B cell (primary cell): ENCODE measurements around the gene MGAT5. TPM values are rescaled to one million over a fixed set of nuclear protein-coding genes. Genes with fewer than 3 reads are reported as not detected.

Experiments used
- ATAC-seq: fragments of 200-7000 bp; cut with Tn5 transposase; one replicate; pipeline ENCODE4 v1.10.0; 2021; ENCODE audit warnings: low read depth, mild to moderate bottlenecking, moderate number of reproducible peaks, moderate library complexity
- CTCF ChIA-PET: fragments of 350-600 bp; sonication (Branson Sonifier 250); formaldehyde crosslinking; loops from one replicate; lab custom pipeline; 2021; ENCODE audit warnings: antibody characterized with exemption, inconsistent platforms; lab: Charles Lee
- POLR2A ChIA-PET: fragments of 350-600 bp; sonication (Branson Sonifier 250); formaldehyde crosslinking; loops from one replicate; lab custom pipeline; 2021; ENCODE audit warnings: antibody characterized with exemption; lab: Charles Lee
- DNase-seq: peaks from one replicate; pipeline ENCODE4 v3.0.0; 2013
- H2AFZ ChIP-seq: 2 replicates; pipeline ENCODE4 v1.6.1; 2012; ENCODE audit warnings: mild to moderate bottlenecking, low read depth, low read length; ENCODE audit not compliant: insufficient read depth, poor library complexity, severe bottlenecking
- H3K27ac ChIP-seq, 2 donors: 1 replicate in 1 of 2; 2 replicates in 1 of 2; pipeline ENCODE4 v1.5.1; 2012 to 2013; ENCODE audit warnings: low read length in 2 of 2, mild to moderate bottlenecking in 2 of 2, moderate library complexity in 1 of 2
- H3K27me3 ChIP-seq, 4 experiments: fragments of 200-600 bp in 1 of 4; sonication (generic) in 1 of 4; replicated peaks in 1 of 4; 1 replicate in 2 of 4; 2 replicates in 2 of 4; pipeline versions ENCODE4 v1.6.1 to v1.7.0; 2013 to 2016; ENCODE audit warnings: low read length in 3 of 4, mild to moderate bottlenecking in 2 of 4, mixed read lengths in 1 of 4, moderate library complexity in 1 of 4; ENCODE audit not compliant: insufficient read depth in 4 of 4, control insufficient read depth in 3 of 4; ENCODE audit errors: control extremely low read depth in 1 of 4
- H3K36me3 ChIP-seq, 2 experiments: replicated peaks in 1 of 2; 1 replicate in 1 of 2; 2 replicates in 1 of 2; pipeline versions ENCODE4 v1.6.1 to v1.7.1; 2013; ENCODE audit warnings: low read length in 1 of 2; ENCODE audit not compliant: insufficient read depth in 2 of 2, control insufficient read depth in 1 of 2; ENCODE audit errors: control extremely low read depth in 1 of 2, extremely low read depth in 1 of 2
- H3K4me1 ChIP-seq, 2 donors: fragments of 200-600 bp in 1 of 2; sonication (generic) in 1 of 2; 1 replicate in 1 of 2; 2 replicates in 1 of 2; pipeline versions ENCODE4 v1.5.1 to v1.6.1; 2013 to 2017; ENCODE audit warnings: low read length in 2 of 2; ENCODE audit not compliant: control insufficient read depth in 2 of 2, insufficient read depth in 2 of 2
- H3K4me2 ChIP-seq: replicated peaks from 2 replicates; pipeline ENCODE3; 2012; ENCODE audit warnings: mild to moderate bottlenecking, low read depth, low read length; ENCODE audit not compliant: poor library complexity, severe bottlenecking
- H3K4me3 ChIP-seq, 5 experiments: fragments of 200-600 bp in 1 of 5; sonication (generic) in 1 of 5; 1 replicate in 3 of 5; 2 replicates in 2 of 5; pipeline versions ENCODE4 v1.5.1 to v1.7.0; 2011 to 2016; ENCODE audit warnings: low read length in 4 of 5, mild to moderate bottlenecking in 4 of 5, low read depth in 2 of 5, control low read depth in 1 of 5, moderate library complexity in 1 of 5; ENCODE audit not compliant: insufficient read depth in 1 of 5; ENCODE audit errors: control extremely low read depth in 1 of 5, extremely low read depth in 1 of 5
- H3K79me2 ChIP-seq: fragments of 200-600 bp; sonication (generic); one replicate; pipeline ENCODE4 v1.6.0; 2016; ENCODE audit warnings: low read length; ENCODE audit not compliant: control insufficient read depth, insufficient read depth
- H3K9ac ChIP-seq: fragments of 200-600 bp; sonication (generic); 2 replicates; pipeline ENCODE4 v1.6.1; 2017; ENCODE audit warnings: mild to moderate bottlenecking, low read length, moderate library complexity
- H3K9me3 ChIP-seq, 3 donors: one replicate each; pipeline versions ENCODE4 v1.6.1 to v1.7.1; 2013; ENCODE audit warnings: low read length in 2 of 3; ENCODE audit not compliant: control insufficient read depth in 2 of 3, insufficient read depth in 1 of 3; ENCODE audit errors: control extremely low read depth in 1 of 3
- H4K20me1 ChIP-seq: 2 replicates; pipeline ENCODE4 v1.6.0; 2012; ENCODE audit warnings: mild to moderate bottlenecking, low read length; ENCODE audit not compliant: insufficient read depth, control insufficient read depth, poor library complexity, severe bottlenecking
- H3K27ac Mint-ChIP-seq: one replicate; pipeline ENCODE4 v1.8.0; 2021; ENCODE audit warnings: mixed read lengths
- H3K27me3 Mint-ChIP-seq: one replicate; pipeline ENCODE4 v1.8.0; 2021; ENCODE audit warnings: mixed read lengths
- H3K4me1 Mint-ChIP-seq: one replicate; pipeline ENCODE4 v1.8.0; 2021; ENCODE audit warnings: mixed read lengths
- H3K4me3 Mint-ChIP-seq: one replicate; pipeline ENCODE4 v1.8.0; 2021; ENCODE audit warnings: mixed read lengths
- H3K9me3 Mint-ChIP-seq: one replicate; pipeline ENCODE4 v1.8.0; 2022; ENCODE audit warnings: mixed read lengths; ENCODE audit not compliant: insufficient read depth
- EZH2 ChIP-seq: IDR thresholded peaks from 2 replicates; pipeline ENCODE4 v1.6.1; 2012; ENCODE audit warnings: borderline replicate concordance, low read depth, mild to moderate bottlenecking, moderate library complexity, low read length; ENCODE audit not compliant: insufficient read depth, poor library complexity, severe bottlenecking
- WGBS: methylation state at CpG from one replicate; pipeline ENCODE4 v1.1.5; 2013; ENCODE audit warnings: missing lambda C conversion rate; ENCODE audit not compliant: insufficient coverage; 5-methylcytosine and 5-hydroxymethylcytosine counted together
- intact Hi-C: fragments of 100-400 bp; cut with micrococcal nuclease; formaldehyde crosslinking; loops from one replicate; pipeline ENCODE4 v1.10.0; 2022
- polyA plus RNA-seq: library from polyadenylated mRNA; depleted of rRNA; stranded (reverse); fragments of >200 nt; gene quantifications from 2 replicates; pipeline ENCODE4 v1.2.3, GENCODE V29; 2012
- total RNA-seq, 2 donors: library from RNA; stranded (reverse); fragments of 120-200 nt in 1 of 2; gene quantifications; 1 replicate in 1 of 2; 2 replicates in 1 of 2; pipeline versions ENCODE4 v1.2.3 to v1.2.4, GENCODE V29; 2013 to 2022
- TF ChIP-seq, protein P1 (sequence below): fragments of 200-600 bp; IDR thresholded peaks from one replicate; pipeline ENCODE4 v1.8.0; 2022; ENCODE audit warnings: antibody characterized with exemption, mild to moderate bottlenecking

Gene MGAT5
- total and polyA plus RNA-seq, 2 donors (not counting 1 experiment from before 2014, with no cell fraction given) = 27.2 to 184 TPM

DNA sequence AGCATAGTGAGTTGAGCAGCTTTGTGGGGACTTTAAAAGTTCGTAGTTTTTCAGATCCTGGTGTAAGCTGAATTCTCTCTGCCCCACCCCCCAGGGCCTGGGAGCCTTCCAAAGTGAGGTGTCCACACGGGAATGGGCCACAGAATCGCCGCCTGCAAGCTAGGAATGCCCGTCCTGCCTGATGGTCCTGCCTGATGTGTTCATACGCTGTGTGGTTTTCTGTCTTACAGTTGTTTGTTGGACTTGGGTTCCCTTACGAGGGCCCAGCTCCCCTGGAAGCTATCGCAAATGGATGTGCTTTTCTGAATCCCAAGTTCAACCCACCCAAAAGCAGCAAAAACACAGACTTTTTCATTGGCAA, 158.7 kb downstream of the MGAT5 start:
- Histone ChIP-seq H3K79me2 (peaks cover 48% of the 10 kb centered on the region), H2AFZ (no peak overlapping the region), H3K4me1 (peaks cover 43 to 46% of the 10 kb centered on the region in 2 donors), H3K36me3 (peaks cover 0 to 42% of the 10 kb centered on the region in 2 experiments), H3K27me3 (no peaks in the 10 kb centered on the region), H4K20me1 (peaks cover 30% of the 10 kb centered on the region), H3K27ac (no peak overlapping the region), H3K4me2 (no peak overlapping the region), H3K9me3 (no peaks in the 10 kb centered on the region), H3K9ac (no peak overlapping the region), H3K4me3 (no peak overlapping the region)
- TF ChIP-seq, protein P1, sequence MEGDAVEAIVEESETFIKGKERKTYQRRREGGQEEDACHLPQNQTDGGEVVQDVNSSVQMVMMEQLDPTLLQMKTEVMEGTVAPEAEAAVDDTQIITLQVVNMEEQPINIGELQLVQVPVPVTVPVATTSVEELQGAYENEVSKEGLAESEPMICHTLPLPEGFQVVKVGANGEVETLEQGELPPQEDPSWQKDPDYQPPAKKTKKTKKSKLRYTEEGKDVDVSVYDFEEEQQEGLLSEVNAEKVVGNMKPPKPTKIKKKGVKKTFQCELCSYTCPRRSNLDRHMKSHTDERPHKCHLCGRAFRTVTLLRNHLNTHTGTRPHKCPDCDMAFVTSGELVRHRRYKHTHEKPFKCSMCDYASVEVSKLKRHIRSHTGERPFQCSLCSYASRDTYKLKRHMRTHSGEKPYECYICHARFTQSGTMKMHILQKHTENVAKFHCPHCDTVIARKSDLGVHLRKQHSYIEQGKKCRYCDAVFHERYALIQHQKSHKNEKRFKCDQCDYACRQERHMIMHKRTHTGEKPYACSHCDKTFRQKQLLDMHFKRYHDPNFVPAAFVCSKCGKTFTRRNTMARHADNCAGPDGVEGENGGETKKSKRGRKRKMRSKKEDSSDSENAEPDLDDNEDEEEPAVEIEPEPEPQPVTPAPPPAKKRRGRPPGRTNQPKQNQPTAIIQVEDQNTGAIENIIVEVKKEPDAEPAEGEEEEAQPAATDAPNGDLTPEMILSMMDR = no peak
- TF ChIP-seq EZH2 = no peak
- intact Hi-C loops = loop anchor here (1.0 to 5.0 kb wide), 5 partner anchors 137 to 526 kb away; no protein-coding TSS in a partner anchor
- Mint-ChIP-seq H3K4me1 (peaks cover 44% of the 10 kb centered on the region), H3K4me3 (no peak overlapping the region), H3K27me3 (no peaks in the 10 kb centered on the region), H3K27ac (no peak overlapping the region), H3K9me3 (no peaks in the 10 kb centered on the region)
- ATAC-seq (no peak), DNase-seq (no peak)
- ChIA-PET POLR2A (interaction anchor here (0.9 to 1.6 kb wide), 4 partner anchors 168 to 526 kb away, joined by 3 to 23 read pairs (median 4); no protein-coding TSS in a partner anchor), CTCF (interaction anchor here (0.5 to 9.7 kb wide), 64 partner anchors 8 to 1815 kb away, joined by 3 to 398 read pairs (median 6); partner anchors contain the start of gene MGAT5)
- 100% methylated on average over 6 of the region's 8 CpGs for WGBS

DNA sequence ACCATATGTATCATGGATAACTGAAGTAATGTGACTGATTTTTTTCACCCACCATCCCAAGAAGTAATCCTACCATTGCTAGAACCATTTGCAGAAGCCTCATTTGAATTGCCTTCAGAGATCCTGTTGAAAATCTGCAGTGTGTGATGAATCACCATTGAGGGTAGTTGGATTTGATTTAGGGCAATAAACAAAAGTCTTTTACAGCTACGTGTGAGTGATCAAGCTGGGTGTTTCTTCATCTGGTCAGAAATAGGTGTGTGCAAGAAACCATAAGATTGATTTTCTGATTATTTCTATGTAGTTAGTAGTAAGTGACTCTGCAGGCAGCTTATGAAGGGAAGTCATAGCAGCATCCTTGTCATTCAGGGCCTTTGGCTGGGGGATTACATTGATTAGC, 159.6 kb downstream of the MGAT5 start:
- Mint-ChIP-seq H3K4me3 (no peak overlapping the region), H3K4me1 (peaks cover 36% of the 10 kb centered on the region), H3K27me3 (no peaks in the 10 kb centered on the region), H3K27ac (no peak overlapping the region), H3K9me3 (no peaks in the 10 kb centered on the region)
- peaks cover 0 to 48% of the 10 kb centered on the region in 2 experiments for H3K36me3 ChIP-seq
- H3K79me2 ChIP-seq = peaks cover 55% of the 10 kb centered on the region
- TF ChIP-seq, protein P1 = no peak
- TF ChIP-seq EZH2 = no peak
- H3K27me3 ChIP-seq = no peaks in the 10 kb centered on the region
- CTCF ChIA-PET = interaction anchor here (0.6 to 9.7 kb wide), 16 partner anchors 18 to 526 kb away, joined by 3 to 398 read pairs (median 10); partner anchors contain the start of gene MGAT5
- H3K27ac ChIP-seq = no peak overlapping the region
- peaks cover 35 to 38% of the 10 kb centered on the region in 2 donors for H3K4me1 ChIP-seq
- POLR2A ChIA-PET = no interaction called here
- peaks cover 33% of the 10 kb centered on the region for H4K20me1 ChIP-seq
- no peak overlapping the region for H3K4me2 ChIP-seq
- ATAC-seq (no peak), DNase-seq (no peak)
- intact Hi-C loops = loop anchor here (5.0 kb wide), 1 partner anchor 206 kb away; no protein-coding TSS in a partner anchor
- H3K9me3 ChIP-seq = no peaks in the 10 kb centered on the region
- H2AFZ ChIP-seq = no peak overlapping the region
- H3K4me3 ChIP-seq = no peak overlapping the region
- 100% methylated on average over 1 of the region's 1 CpG for WGBS
- no peak overlapping the region for H3K9ac ChIP-seq
